CD14-positive monocyte (primary cell): ENCODE results near the gene SUFU. TPM values are rescaled to one million over a fixed set of nuclear protein-coding genes. Genes with fewer than 3 reads are reported as not detected.

ENCODE experiments used
- DNase-seq, 3 donors: peaks; one replicate each; pipeline ENCODE4 v3.0.0-alpha.2; 2011 to 2022
- H2AFZ ChIP-seq: 2 replicates; pipeline ENCODE4 v1.6.0; 2012; ENCODE audit warnings: mild to moderate bottlenecking, low read depth, low read length, inconsistent platforms; ENCODE audit not compliant: insufficient read depth, poor library complexity, severe bottlenecking
- H3K27ac ChIP-seq, 2 donors: 1 replicate in 1 of 2; 2 replicates in 1 of 2; pipeline ENCODE4 v1.5.1; 2012 to 2013; ENCODE audit warnings: low read length in 2 of 2, control low read depth in 1 of 2, inconsistent platforms in 1 of 2, low read depth in 1 of 2, mild to moderate bottlenecking in 1 of 2
- H3K27me3 ChIP-seq, 2 donors: one replicate each; pipeline versions ENCODE4 v1.6.0 to v1.6.1; 2011 to 2013; ENCODE audit warnings: low read length in 2 of 2; ENCODE audit not compliant: control insufficient read depth in 2 of 2, insufficient read depth in 2 of 2
- H3K36me3 ChIP-seq, 2 donors: replicated peaks in 1 of 2; 1 replicate in 1 of 2; 2 replicates in 1 of 2; pipeline versions ENCODE4 v1.5.1 to v1.6.1; 2012 to 2013; ENCODE audit warnings: low read length in 2 of 2, control low read depth in 1 of 2, inconsistent platforms in 1 of 2, mild to moderate bottlenecking in 1 of 2; ENCODE audit not compliant: insufficient read depth in 2 of 2, control insufficient read depth in 1 of 2
- H3K4me1 ChIP-seq, 2 donors: 1 replicate in 1 of 2; 2 replicates in 1 of 2; pipeline versions ENCODE4 v1.5.1 to v1.6.1; 2012 to 2013; ENCODE audit warnings: low read length in 2 of 2, control low read depth in 1 of 2, inconsistent platforms in 1 of 2, mild to moderate bottlenecking in 1 of 2, moderate library complexity in 1 of 2; ENCODE audit not compliant: insufficient read depth in 2 of 2, control insufficient read depth in 1 of 2
- H3K4me2 ChIP-seq: replicated peaks from 2 replicates; pipeline ENCODE3; 2012; ENCODE audit warnings: low read length, moderate library complexity, mild to moderate bottlenecking; ENCODE audit not compliant: poor library complexity, severe bottlenecking; ENCODE audit errors: extremely low read depth
- H3K4me3 ChIP-seq, 3 experiments: fragments of 200-600 bp in 1 of 3; sonication (generic) in 1 of 3; replicated peaks in 1 of 3; 1 replicate in 2 of 3; 2 replicates in 1 of 3; pipeline ENCODE4 v1.5.1; 2011 to 2013; ENCODE audit warnings: low read length in 3 of 3, mild to moderate bottlenecking in 3 of 3, control low read depth in 2 of 3, low read depth in 2 of 3, inconsistent platforms in 1 of 3, moderate library complexity in 1 of 3
- H3K79me2 ChIP-seq: 2 replicates; pipeline ENCODE4 v1.6.0; 2012; ENCODE audit warnings: mild to moderate bottlenecking, control low read depth, inconsistent platforms, low read length, moderate library complexity; ENCODE audit not compliant: insufficient read depth
- H3K9ac ChIP-seq: 2 replicates; pipeline ENCODE4 v1.6.0; 2017; ENCODE audit warnings: low read length, mild to moderate bottlenecking; ENCODE audit not compliant: insufficient read depth, poor library complexity, severe bottlenecking
- H3K9me3 ChIP-seq, 2 donors: replicated peaks in 1 of 2; 1 replicate in 1 of 2; 2 replicates in 1 of 2; pipeline versions ENCODE4 v1.5.1 to v1.6.1; 2012 to 2013; ENCODE audit warnings: low read length in 2 of 2, control low read depth in 1 of 2; ENCODE audit not compliant: control insufficient read depth in 1 of 2, insufficient read depth in 1 of 2
- H4K20me1 ChIP-seq: 2 replicates; pipeline ENCODE4 v1.6.0; 2012; ENCODE audit warnings: mild to moderate bottlenecking, low read length, control low read depth, moderate library complexity; ENCODE audit not compliant: insufficient read depth
- H3K27ac Mint-ChIP-seq, 7 donors: one replicate each; pipeline ENCODE4 v1.8.0; 2020; ENCODE audit warnings: mild to moderate bottlenecking in 7 of 7, mixed read lengths in 7 of 7, moderate library complexity in 6 of 7, inconsistent platforms in 2 of 7
- H3K27me3 Mint-ChIP-seq, 3 donors: one replicate each; pipeline ENCODE4 v1.8.0; 2021 to 2022; ENCODE audit warnings: low read depth in 3 of 3, mild to moderate bottlenecking in 3 of 3, mixed read lengths in 3 of 3, moderate library complexity in 3 of 3, inconsistent platforms in 1 of 3
- H3K36me3 Mint-ChIP-seq, 2 donors: one replicate each; pipeline ENCODE4 v1.8.0; 2020; ENCODE audit warnings: mixed read lengths in 2 of 2, inconsistent platforms in 1 of 2, mild to moderate bottlenecking in 1 of 2
- H3K4me1 Mint-ChIP-seq: one replicate; pipeline ENCODE4 v1.8.0; 2020; ENCODE audit warnings: mild to moderate bottlenecking, mixed read lengths
- H3K4me3 Mint-ChIP-seq, 2 donors: one replicate each; pipeline ENCODE4 v1.8.0; 2020; ENCODE audit warnings: mild to moderate bottlenecking in 2 of 2, mixed read lengths in 2 of 2, moderate library complexity in 1 of 2
- H3K9me3 Mint-ChIP-seq, 7 donors: one replicate each; pipeline ENCODE4 v1.8.0; 2020 to 2022; ENCODE audit warnings: mixed read lengths in 7 of 7, mild to moderate bottlenecking in 6 of 7, moderate library complexity in 6 of 7, inconsistent platforms in 2 of 7
- CTCF ChIP-seq: fragments of 200-600 bp; IDR thresholded peaks from one replicate; pipeline ENCODE4 v1.8.0; 2022; ENCODE audit warnings: antibody characterized with exemption, mild to moderate bottlenecking
- WGBS: methylation state at CpG from one replicate; pipeline ENCODE4 v1.1.5; 2013; ENCODE audit warnings: missing lambda C conversion rate; ENCODE audit not compliant: insufficient coverage; 5-methylcytosine and 5-hydroxymethylcytosine counted together
- intact Hi-C, 2 donors: fragments of 100-400 bp; cut with micrococcal nuclease; formaldehyde crosslinking; loops; one replicate each; pipeline versions ENCODE4 v1.15.0 to v1.15.1; 2023
- polyA plus RNA-seq, 3 donors: library from polyadenylated mRNA; depleted of rRNA in 1 of 3; unstranded in 2 of 3; stranded (reverse) in 1 of 3; fragments of 300-500 nt in 2 of 3; fragments of >200 nt in 1 of 3; fragmentation: Illumina TruSeq in 2 of 3; gene quantifications; 1 replicate in 2 of 3; 2 replicates in 1 of 3; pipeline ENCODE4 v1.2.3, GENCODE V29; 2012 to 2021

SUFU gene
- polyA plus RNA-seq, 3 donors, result 3.2 to 10.0 (median 5.7) TPM

GRCh38 chr10:102678068-102678400, 174.3 kb downstream of the SUFU start:
- no peak for DNase-seq
- no peak overlapping the region for H2AFZ ChIP-seq
- intact Hi-C loops, result no loop called here
- peaks cover 10 to 21% of the 10 kb centered on the region in 2 donors for H3K36me3 Mint-ChIP-seq
- H3K9me3 Mint-ChIP-seq, result no peaks in the 10 kb centered on the region
- H3K4me3 Mint-ChIP-seq, result no peak overlapping the region
- H3K9ac ChIP-seq, result no peak overlapping the region
- H3K27me3 ChIP-seq, result no peaks in the 10 kb centered on the region
- no peak overlapping the region for H3K4me3 ChIP-seq
- no peaks in the 10 kb centered on the region for H3K9me3 ChIP-seq
- no peak overlapping the region for H3K27ac ChIP-seq
- peaks cover 63 to 66% of the 10 kb centered on the region in 2 donors for H3K4me1 ChIP-seq
- peak overlapping the region in 5 of 7 donors; percentile 69 to 100 (median 90) for H3K27ac Mint-ChIP-seq
- H3K4me2 ChIP-seq, result no peak overlapping the region
- H3K36me3 ChIP-seq, result peaks cover 0 to 5% of the 10 kb centered on the region in 2 donors
- no peak for TF ChIP-seq CTCF
- peaks cover 0 to 3% (median 0%) of the 10 kb centered on the region in 3 donors for H3K27me3 Mint-ChIP-seq
- H4K20me1 ChIP-seq, result no peaks in the 10 kb centered on the region
- peaks cover 65% of the 10 kb centered on the region for H3K4me1 Mint-ChIP-seq
- H3K79me2 ChIP-seq, result peaks cover 7% of the 10 kb centered on the region
- WGBS, result 93% methylated on average over 8 of the region's 9 CpGs

DNA sequence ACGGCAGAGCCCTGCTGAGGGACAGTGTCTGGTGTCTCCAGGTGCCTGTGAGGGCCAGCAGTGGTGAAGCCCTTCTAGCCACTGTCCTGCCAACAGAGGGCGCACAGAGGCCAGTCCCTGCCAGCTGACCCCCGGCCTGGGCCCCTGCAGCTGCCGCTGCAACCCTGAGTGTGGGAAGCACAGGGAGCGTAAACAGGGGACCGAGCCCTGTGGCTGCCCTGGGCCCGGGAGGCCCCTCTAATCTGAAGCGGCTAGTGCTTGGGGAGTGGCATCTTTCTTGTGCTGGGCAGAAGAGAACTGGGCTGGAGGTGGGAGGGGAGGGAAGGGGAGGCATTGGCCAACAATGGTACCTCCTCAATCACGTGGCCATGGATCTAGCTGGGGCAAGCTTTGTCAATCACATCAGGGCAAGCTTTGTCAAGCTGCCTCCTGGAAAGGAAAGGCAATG, 175.1 kb downstream of the SUFU start:
- peak; percentile 62 to 77 (median 68) for DNase-seq
- H3K4me1 Mint-ChIP-seq, result peaks cover 60% of the 10 kb centered on the region
- Histone ChIP-seq H3K4me1 (peaks cover 56 to 58% of the 10 kb centered on the region in 2 donors), H3K9me3 (no peaks in the 10 kb centered on the region), H3K4me2 (peak overlapping the region; percentile 74), H3K9ac (peak overlapping the region; percentile 42), H3K4me3 (peak overlapping the region; percentile 8 to 72 (median 18)), H3K79me2 (peaks cover 7% of the 10 kb centered on the region), H3K36me3 (peaks cover 0 to 5% of the 10 kb centered on the region in 2 donors), H3K27ac (peak overlapping the region; percentile 26 to 56), H3K27me3 (no peaks in the 10 kb centered on the region), H4K20me1 (no peaks in the 10 kb centered on the region), H2AFZ (peak overlapping the region; percentile 77)
- TF ChIP-seq CTCF, result peak; percentile 93
- peak overlapping the region; percentile 66 to 70 for H3K4me3 Mint-ChIP-seq
- WGBS, result 7% methylated on average over 9 of the region's 9 CpGs
- no peaks in the 10 kb centered on the region for H3K9me3 Mint-ChIP-seq
- intact Hi-C loops, result no loop called here
- peaks cover 0 to 3% (median 0%) of the 10 kb centered on the region in 3 donors for H3K27me3 Mint-ChIP-seq
- H3K36me3 Mint-ChIP-seq, result peaks cover 13 to 23% of the 10 kb centered on the region in 2 donors
- H3K27ac Mint-ChIP-seq, result peak overlapping the region; percentile 46 to 91 (median 82)
